Measurements from ENCODE around the gene SND1. TPM values are rescaled to one million over a fixed set of nuclear protein-coding genes. Genes with fewer than 3 reads are reported as not detected.

SND1 gene
- total RNA-seq, 1 experiment from 2014 or later, result 223 TPM

DNA sequence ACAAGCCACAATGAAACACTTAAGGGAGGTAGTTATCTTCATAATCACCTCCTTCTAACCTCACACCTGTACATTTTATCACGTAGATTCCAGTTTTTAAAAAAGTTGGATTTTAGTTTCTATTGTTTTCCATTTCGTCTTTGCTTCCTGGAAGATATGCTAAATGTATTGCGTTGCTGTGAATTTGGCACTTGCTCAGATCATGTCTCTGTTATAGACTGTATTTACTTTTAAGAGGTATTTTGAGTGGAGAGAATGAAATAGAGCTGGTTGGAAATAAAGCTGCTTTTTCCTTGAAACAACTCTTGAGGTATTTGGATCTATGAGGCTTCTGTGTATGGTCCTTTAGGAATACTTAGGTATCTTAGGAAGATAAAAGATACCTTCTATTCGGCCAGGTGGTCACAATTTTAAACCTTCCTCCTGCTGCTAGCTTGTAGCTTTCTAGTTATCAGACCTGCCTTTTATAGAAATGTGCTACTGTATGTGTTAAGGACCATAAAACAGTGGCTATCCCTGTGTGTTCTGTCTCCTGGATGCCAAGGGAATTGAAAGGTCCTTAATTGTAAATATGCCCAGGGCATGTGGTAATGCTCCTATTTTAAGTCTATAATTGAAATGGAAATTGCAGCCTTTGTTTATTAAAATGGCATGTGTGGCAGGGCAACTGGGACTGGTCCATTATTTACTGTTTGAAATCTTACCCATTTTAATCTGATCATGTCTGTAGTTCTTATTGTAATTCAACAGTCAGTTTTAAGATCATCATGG, 147.7 kb downstream of the SND1 start:
- no peak for DNase-seq (ENCODE audit: low read depth)

DNA sequence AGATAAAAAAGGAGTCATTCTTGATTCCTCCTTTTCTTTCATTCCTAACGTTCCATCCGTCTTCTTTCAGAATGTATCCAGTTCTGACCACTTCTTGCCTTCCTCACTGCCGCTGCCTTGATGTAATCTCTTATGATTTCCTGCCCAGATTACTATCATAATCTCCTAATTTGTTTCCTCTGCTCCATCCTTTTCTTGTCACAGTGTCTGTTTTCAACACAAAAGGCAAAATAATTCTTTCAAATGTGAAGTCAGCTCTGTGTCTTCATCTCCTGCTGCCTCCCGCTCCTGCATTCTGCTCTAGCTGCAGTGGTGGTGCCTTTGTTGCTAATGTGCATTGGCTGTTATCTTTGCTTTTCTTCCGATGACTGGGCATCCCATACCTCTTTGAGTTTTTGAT, 150.9 kb downstream of the SND1 start:
- DNase-seq (ENCODE audit: low read depth), result no peak

DNA sequence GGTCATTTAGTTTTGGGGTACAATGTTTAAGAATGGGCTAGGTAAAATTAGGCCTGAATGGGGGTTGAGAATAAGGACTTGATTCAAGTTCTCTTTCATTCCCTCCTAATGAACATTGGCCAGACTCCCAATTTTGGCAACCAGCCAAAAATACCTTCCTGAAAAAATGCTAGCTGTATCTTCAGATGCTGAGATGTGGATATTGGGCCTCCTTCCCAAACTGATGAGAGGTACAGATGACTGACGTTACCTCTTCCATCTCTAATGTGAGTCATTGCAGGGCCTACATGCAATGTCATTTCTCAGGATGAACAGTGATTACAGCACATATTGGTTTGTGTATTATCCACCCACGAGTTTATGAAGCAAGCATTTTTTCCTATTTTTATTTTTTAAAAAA, 151.6 kb downstream of the SND1 start:
- DNase-seq (ENCODE audit: low read depth), result no peak

DNA sequence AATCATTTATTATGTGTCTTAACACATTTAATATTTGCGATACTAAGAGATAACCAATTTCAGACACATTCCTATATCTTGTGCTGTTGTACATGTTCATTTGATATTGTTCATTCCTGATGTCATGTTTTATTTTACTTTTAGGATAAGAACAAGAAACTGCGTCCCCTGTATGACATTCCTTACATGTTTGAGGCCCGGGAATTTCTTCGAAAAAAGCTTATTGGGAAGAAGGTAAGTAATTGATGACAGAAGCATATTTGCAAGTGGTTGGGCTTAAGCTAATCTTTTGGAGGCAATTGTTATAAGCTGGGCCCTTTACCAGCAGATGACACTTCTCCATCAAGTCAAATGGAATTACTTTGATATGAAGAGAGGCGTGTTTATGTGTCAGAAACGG, 155.3 kb downstream of the SND1 start:
- no peak for DNase-seq (ENCODE audit: low read depth)

DNA sequence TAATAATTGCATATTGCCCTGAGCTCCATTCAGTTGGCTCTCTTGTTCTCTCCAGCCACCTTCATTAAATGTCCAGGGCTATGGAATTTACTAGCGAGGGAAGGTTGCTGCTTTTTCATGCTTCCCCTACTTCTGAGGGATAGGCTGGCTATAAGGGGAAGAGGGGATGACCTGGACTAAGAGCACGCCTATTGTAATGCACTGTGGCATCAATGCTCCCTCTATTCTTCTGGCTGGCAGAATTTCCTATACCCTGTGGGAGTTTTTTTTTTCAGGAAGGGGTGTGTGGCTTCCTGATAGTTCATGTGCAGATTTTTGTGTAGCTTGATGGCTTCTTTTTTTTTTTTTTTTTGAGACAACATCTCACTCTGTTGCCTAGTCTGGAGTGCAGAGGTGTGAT, 155.8 kb downstream of the SND1 start:
- DNase-seq (ENCODE audit: low read depth), result no peak

DNA sequence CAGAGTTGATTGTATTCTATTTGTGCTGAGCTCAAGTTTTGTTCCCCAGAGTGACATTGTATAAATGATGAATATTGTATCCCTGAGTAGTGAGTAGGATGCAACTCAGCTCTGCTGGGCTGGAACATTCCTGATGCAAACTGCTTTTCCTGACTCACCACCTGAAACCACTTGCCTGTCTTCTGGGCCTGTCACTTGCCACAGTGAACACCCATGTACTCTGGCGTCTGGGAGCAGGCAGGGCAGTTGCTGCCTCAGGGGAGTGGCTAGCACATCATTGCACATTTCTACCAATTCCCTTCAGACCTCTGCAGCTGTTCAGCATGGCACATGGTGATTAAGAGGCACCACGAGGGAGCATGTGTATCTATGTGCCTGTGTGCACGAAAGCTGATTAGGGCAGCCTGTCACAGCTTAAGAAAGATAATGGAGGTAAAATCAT, 157.3 kb downstream of the SND1 start:
- peak; percentile 100 for DNase-seq (ENCODE audit: low read depth)

DNA sequence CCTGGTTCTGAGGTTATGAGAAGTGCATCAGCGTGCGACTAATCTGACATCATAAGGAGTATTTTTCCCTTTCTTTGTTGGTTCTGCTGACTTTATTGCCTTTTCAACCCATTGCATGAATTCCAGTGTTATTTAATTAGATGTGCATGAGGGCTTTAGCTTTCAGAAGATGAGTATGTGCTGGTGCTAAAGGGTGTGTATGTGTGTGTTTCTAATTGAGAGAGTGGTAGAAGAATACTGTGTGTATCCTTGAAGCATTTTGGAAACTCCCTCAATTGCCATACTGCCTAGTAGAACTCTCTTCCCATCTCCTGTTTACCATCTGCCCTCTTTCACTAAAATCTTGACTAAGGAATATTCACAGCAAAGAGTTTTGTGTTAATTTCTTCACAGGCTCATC, 158.1 kb downstream of the SND1 start:
- no peak for DNase-seq (ENCODE audit: low read depth)

DNA sequence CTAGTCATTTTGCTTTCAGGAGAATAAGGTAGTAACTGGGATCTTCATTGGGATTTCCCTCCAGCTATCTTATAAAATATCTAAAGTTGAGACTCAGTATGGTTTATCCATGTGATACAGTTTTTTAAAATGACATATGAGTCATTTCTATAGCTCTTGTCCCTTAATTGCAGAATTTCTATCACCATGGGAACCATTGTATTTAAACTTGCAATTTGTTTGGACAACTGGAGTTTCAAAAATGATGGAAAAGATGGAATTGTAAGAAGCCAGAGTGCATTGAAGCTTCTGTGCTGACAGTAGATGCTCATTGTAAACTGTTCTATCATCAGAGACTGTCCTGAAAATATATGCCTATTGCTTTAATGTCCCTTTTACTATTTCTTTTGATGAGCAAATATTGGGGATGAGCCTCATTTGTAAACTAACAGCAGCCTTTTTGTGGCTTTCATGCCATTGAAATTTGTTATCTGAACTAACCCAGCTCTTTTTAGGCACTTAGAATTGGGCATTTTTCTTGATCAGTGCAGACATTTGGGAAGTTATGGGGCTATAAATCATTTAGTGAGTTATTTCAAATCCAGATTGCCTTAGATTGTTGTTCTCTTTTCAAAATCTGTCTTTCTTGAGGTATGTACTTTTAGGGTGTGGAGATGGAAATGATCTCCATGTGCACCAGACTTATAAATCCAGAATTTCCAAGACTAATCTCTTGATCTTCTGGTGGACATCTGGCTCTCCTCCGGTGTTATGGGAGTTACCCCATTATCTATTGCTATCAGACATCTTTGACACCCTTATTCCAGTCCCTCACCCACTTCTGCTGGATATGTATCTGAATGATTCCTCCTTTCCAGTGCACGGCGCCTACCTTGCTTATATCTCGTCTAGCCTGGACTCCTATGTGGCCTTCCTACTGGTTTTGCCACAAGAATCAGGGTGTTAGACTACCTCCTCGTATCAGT, 159.0 kb downstream of the SND1 start:
- peak; percentile 50 for DNase-seq (ENCODE audit: low read depth)

DNA sequence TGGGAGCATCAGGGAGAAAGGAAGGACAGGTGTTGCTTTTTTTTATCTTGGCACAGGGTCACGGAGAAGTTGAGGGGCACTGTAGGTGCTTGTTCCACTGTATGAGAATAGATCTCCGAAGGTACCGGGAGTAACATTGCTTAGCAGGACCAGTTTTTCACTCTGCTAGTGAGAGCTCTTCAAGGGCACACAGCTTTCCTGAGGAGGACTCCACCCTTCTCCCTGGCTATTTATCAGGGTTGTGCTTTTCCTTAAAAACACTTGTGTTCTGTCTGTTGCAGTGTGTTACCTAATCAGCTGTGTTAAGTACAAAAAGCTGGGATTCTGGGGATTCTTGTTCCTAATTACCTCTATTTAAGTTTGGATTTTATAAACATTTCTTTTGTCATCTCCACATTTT, 160.5 kb downstream of the SND1 start:
- no peak for DNase-seq (ENCODE audit: low read depth)

DNA sequence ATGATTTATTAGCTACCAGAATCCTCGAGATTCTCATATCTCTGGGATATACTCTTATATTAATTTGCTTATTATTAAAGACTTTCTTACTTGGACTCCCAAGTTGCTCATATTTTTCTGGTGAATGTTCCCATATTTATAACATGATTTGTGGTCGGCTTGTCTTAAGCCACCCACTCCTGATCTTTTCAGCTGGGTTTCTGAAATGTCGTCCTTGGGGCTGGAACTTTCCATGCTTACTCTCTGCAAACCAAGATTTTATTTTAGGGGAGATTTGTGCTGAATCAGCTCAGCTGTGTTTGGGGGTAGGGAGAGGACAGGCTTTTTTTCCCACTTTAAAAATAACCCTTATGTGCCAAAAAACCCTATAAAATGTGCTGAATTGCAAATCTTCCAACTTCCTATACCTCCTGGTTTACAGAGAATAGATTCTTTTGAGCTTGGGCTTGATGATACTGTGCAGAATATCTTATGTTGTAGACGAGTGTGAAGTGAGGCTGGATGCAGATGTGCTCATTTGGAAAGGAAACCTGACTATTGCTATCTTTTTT, 162.1 kb downstream of the SND1 start:
- no peak for DNase-seq (ENCODE audit: low read depth)

DNA sequence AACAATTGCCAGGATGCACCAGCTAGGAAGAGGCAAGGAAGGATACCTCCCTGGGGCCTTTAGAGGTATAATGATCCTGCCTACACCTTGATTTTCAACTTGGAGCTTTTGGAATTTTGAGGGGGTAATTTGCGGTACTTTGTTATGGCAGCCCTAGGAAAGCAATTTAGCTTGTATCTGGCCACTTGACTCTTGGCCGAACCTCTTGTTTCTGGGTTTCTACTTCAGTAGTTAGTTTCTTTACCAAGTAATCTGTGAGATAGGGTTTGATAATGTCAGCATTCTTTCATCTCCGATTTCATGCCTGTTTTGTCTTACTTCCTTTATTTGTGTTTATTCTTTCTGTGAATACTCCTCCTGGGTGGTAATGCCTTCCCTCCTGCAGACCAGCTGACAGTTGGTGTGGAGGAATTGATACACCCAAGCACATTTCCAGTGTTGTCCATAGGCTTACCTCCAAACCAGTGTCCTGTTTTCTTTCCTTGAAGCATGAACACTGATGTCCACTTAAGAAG, 163.7 kb downstream of the SND1 start:
- no peak for DNase-seq (ENCODE audit: low read depth)

DNA sequence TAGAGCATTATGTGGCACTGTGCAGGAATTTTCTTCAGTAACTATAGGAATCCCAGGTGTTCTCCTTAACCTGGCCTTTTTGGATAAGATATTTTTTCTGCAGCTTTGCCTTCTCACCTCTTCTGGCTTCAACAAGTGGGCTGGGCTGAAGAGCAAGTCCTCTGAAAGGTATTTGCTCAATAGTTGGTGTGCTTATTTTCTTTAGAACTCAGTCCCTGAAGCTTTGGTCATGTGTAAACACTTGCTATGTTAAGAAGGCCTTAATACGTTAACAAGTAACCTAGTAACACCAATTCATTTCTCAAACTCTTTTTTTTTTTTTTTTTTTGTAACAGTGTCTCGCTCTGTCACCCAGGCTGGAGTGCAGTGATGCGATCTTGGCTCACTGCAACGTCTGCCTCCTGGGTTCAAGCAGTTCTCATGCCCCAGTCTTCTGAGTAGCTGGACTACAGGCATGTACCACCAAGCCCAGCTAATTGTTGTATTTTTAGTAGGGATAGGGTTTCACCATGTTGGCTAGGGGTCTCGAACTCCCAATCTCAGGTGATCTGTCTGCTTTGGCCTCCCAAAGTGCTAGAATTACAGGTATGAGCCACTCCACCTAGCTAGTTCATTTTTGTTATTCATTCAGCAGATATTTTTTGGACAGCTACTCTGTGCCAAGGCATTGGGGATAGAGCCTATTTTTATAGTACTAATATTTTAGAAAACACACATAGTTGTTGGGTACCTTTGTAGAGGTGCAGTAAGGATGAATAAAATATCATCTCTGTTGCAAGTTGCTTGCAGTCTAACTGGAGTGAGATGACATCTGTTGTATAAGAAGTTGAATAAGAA, 164.6 kb downstream of the SND1 start:
- no peak for DNase-seq (ENCODE audit: low read depth)

DNA sequence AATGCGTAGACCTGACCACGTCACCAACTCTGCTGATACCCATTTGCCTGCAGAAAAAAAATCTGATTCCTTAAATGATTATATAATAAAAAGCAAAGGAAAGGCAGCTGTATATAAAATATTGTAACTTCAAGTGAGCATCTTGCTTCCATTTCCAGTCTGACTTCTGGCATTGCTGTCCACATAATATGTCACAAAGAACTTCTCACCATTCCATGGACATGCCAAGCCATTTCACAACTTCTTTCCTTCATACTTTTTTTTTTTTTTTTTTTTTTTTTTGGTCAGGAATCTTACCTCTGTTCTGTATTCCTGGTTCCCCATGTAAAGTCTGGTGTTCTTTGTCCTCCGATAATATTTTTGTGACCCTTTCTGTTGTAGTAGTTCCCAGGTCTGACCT, 165.5 kb downstream of the SND1 start:
- no peak for DNase-seq (ENCODE audit: low read depth)

DNA sequence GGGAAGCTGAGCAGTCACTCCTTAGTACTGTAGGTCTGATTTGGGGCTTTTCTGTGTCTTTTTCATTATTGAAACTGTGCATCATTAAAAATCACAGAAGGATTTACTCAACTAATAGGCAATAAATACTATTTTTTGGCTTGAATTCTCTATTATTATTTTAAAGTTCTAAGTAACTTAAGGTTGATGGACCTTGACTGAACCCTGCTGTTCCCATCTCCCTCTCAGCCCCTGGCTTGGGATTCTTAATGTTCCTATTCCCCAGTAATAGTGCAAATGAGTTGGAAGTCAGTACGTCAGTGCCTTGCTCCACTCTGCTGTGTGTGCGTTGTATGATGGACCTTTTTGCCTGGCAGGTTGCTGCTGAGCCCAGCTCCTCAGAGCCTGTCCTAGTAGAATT, 166.3 kb downstream of the SND1 start:
- DNase-seq (ENCODE audit: low read depth), result no peak

DNA sequence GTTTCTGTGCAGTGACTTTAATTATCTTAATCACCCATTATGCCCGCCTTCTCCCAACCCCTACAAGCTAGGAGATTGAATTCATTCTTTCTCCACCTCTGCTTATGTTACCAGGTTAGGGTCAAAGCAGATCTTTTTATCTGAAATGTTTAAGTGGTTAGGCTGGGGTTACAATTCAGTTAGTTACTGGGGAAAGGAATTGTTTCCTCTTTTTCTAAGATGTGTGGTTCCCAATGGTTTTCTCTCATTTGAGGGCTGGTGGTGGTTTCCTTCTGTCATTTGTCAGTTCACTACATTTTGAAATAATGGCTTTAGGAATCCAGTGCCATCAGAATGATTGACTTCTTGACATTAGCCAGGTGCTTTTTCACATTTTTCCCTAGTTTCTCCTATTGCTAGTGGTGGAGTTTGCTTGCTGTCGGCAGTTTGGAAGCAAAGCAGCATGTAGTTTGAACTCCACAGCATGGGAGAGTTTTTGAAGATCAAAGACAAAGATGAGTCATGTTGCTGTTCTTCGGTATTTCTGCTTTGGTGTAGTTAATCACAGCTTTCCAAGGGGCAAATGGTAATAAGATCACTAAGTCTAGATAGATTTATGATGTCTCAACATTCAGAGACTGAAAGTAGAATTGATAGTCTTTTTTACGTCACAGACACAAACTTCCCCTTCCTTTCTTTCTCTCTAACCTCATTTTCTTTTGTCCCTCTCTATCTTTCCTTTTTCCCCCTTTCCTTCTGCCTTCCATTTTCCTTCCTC, 168.2 kb downstream of the SND1 start:
- peak; percentile 82 for DNase-seq (ENCODE audit: low read depth)

DNA sequence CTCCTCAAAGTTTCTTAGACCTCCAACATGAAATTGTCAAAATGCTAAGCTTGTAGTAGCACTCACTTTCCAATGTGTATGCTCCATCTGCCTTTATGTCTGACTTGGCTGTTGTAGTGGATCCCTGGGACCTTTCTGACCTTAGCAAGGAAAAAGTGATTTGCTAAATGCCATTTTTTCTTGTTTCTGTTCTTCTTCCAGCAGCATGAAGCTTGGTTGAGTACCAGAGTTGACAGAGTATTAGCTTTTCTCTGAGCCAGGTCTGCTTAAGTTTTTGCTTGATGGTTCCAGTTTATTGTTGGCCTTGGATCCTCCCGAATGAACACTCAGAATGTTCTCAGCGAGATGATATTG, 168.7 kb downstream of the SND1 start:
- no peak for DNase-seq (ENCODE audit: low read depth)

DNA sequence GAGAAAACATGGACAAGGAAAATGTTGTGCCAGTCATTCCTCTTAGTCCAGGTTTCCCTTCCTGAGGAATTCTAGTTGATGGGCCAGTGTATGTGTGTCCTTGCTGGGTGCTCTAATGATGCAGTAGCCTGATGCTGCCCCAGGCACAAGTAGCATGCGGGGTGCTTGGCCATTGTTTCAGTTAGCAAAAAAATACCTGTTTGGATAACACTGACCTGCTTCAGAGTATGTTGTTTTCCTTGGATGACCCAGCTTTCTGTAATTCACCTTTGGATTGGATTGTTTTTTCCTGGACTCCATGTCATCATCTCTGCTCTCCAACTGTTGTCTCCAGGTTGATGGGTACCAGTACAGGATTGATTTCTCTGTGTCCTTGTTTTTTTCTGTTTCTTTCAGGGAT, 169.2 kb downstream of the SND1 start:
- DNase-seq (ENCODE audit: low read depth), result no peak

DNA sequence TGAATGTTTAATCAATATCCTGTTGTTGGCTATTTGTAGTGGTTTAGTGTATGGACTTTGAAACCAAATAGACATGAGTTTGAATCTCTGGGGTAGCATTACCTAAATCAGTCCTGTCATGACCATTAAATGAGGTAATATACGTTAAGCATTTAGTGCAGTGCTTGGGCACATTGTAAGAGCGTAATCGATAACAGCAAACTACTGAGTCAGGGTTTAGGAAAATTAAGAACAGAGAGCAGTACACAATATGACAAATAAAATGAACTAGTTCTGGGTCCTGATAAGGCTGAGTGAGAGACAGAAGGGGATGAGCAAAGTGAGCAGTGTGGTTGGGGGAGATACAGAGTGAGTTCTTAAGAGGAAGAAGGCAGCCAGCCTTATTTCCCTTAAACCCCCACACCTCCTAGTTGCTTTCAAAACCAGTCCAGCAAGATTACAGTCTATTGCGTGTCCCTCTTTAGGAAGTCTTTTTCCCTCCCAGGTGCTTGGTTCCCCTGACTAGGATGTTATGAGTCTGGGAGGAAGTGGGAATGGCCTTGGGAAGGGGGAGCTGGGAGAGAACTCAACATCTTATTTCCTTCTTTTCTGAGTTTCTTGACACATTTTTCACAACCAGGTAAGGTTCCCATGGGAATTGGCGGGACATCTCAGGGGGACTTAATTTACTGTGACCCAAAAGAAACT, 171.0 kb downstream of the SND1 start:
- no peak for DNase-seq (ENCODE audit: low read depth)

DNA sequence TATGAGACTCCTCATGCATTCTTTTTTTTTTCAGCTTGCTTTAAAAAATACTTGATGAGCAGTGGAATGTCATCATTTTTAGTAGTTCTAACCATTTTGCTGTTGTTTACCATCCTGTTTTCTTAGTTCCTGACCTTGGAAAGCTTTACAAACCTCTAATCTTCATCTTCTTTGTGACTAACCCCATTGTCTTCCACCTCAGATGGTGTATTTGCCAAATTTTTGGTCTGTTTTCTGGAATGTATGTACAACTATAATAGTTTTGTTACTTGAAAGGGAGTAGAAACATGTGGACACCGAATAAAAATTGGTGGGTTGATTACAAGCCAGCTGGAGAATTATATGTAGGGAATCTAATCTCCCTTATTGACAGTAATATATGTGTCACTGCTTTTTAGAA, 172.7 kb downstream of the SND1 start:
- peak; percentile 37 for DNase-seq (ENCODE audit: low read depth)

All from LHCN-M2 (cell line).